DOHH2 (cell line): ENCODE results near the gene TMEM94.

Experiments
- CTCF ChIP-seq: fragments of 200-600 bp; sonication (generic); IDR thresholded peaks from one replicate; pipeline ENCODE4 v1.5.1; 2014; ENCODE audit warnings: antibody characterized with exemption, mild to moderate bottlenecking, low read depth, low read length; ENCODE audit not compliant: poor library complexity, severe bottlenecking
- EZH2phosphoT487 ChIP-seq: fragments of 200-600 bp; sonication (generic); IDR thresholded peaks from 2 replicates; pipeline ENCODE4 v1.6.1; 2017; ENCODE audit warnings: borderline replicate concordance, mild to moderate bottlenecking, antibody characterized with exemption, low read length, moderate library complexity, mixed read lengths

- TF ChIP-seq CTCF (no peak), EZH2phosphoT487 (no peak)
These were observed 53.3 kb downstream of the TMEM94 start for GRCh38 chr17:75509528-75510258.
